Fibroblast of villous mesenchyme (primary cell): ENCODE measurements around the gene SNW1. TPM values are rescaled to one million over a fixed set of nuclear protein-coding genes. Genes with fewer than 3 reads are reported as not detected.
"Not testable (repeated sequence)": the region's sequence is repeated elsewhere in the genome, so short reads cannot be mapped to it uniquely, and the experiment has no call there.

ENCODE experiments used
- DNase-seq: peaks from one replicate; pipeline ENCODE4 v3.0.0-alpha.2; 2010; ENCODE audit warnings: low read depth
- H3K4me3 ChIP-seq: 2 replicates; pipeline ENCODE4 v1.5.1; 2011; ENCODE audit warnings: low read depth, mild to moderate bottlenecking, low read length
- CTCF ChIP-seq: IDR thresholded peaks from 2 replicates; pipeline ENCODE4 v1.5.1; 2012; ENCODE audit warnings: low read depth, mild to moderate bottlenecking, low read length; ENCODE audit not compliant: insufficient read depth
- total RNA-seq: library from RNA; depleted of rRNA; stranded (reverse); fragments of >200 nt; gene quantifications from 2 replicates; pipeline ENCODE4 v1.2.3, GENCODE V29; 2012

Gene SNW1
- total RNA-seq, 1 donor, result 56.6 TPM

GRCh38 chr14:77782202-77782601 lies 21.2 kb upstream of the SNW1 start:
- DNase-seq, result peak; percentile 25
- no peak for TF ChIP-seq CTCF
- H3K4me3 ChIP-seq, result no peak overlapping the region

GRCh38 chr14:77773966-77774365 lies 13.0 kb upstream of the SNW1 start:
- H3K4me3 ChIP-seq, DNase-seq: not testable (repeated sequence)

- H3K4me3 ChIP-seq, DNase-seq: not testable (repeated sequence)
Observed at GRCh38 chr14:77768442-77769069, 7.6 kb upstream of the SNW1 start.

- TF ChIP-seq CTCF, result no peak
- DNase-seq, result no peak
- no peak overlapping the region for H3K4me3 ChIP-seq
Observed at GRCh38 chr14:77763978-77764377, 3.0 kb upstream of the SNW1 start.

GRCh38 chr14:77763316-77763715 lies 2.4 kb upstream of the SNW1 start:
- H3K4me3 ChIP-seq, result no peak overlapping the region
- no peak for DNase-seq
- no peak for TF ChIP-seq CTCF

- peak overlapping the region; percentile 100 for H3K4me3 ChIP-seq
- DNase-seq, result peak; percentile 53
- peak; percentile 38 for TF ChIP-seq CTCF
Observed at GRCh38 chr14:77761205-77761931, 412 bp upstream of the SNW1 start.

- no peak overlapping the region for H3K4me3 ChIP-seq
- DNase-seq, result peak; percentile 30
- TF ChIP-seq CTCF, result no peak
Observed at GRCh38 chr14:77752799-77753516, 8.0 kb downstream of the SNW1 start.

- no peak overlapping the region for H3K4me3 ChIP-seq
- TF ChIP-seq CTCF, result no peak
- DNase-seq, result no peak
Observed at GRCh38 chr14:77752266-77752665, 8.7 kb downstream of the SNW1 start.

- H3K4me3 ChIP-seq, DNase-seq: not testable (repeated sequence)
Observed at GRCh38 chr14:77747425-77747824, 13.5 kb downstream of the SNW1 start.
